HCT116 (cell line): Measurements from ENCODE around the gene NPNT. TPM values are rescaled to one million over a fixed set of nuclear protein-coding genes. Genes with fewer than 3 reads are reported as not detected.

ENCODE experiments used
- ATAC-seq: fragments of 200-7000 bp; cut with Tn5 transposase; 2 replicates; pipeline ENCODE4 v1.9.1; 2020; ENCODE audit warnings: mild to moderate bottlenecking, moderate library complexity
- BruUV-seq: library from RNA; stranded (reverse); fragments of 400-500 nt; replicated peaks from 2 replicates; lab custom pipeline; 2021; lab: Mats Ljungman, UMichigan
- CTCF ChIA-PET: fragments of 300-600 bp; sonication (Branson Sonifier 250); formaldehyde crosslinking; loops from one replicate; lab custom pipeline; 2021; ENCODE audit warnings: antibody characterized with exemption; lab: Charles Lee
- POLR2A ChIA-PET: fragments of 300-600, 350-600 bp; sonication (Branson Sonifier 250); formaldehyde crosslinking; loops from one replicate; lab custom pipeline; 2021; ENCODE audit warnings: antibody characterized with exemption; lab: Charles Lee
- RAD21 ChIA-PET, 2 experiments: fragments of 300-600 bp; sonication (Branson Sonifier 250); formaldehyde crosslinking; loops; one replicate each; lab custom pipeline; 2023; ENCODE audit warnings: low total read pairs in 2 of 2; ENCODE audit not compliant: uncharacterized antibody in 2 of 2, unreplicated experiment in 2 of 2, low non-redundant PET in 1 of 2; lab: Charles Lee
- DNase-seq: peaks from one replicate; pipeline ENCODE4 v3.0.0-alpha.2; 2010; ENCODE audit warnings: low read depth, low spot score
- H2AFZ ChIP-seq: fragments of 200-600 bp; shearing (Covaris generic), sonication (generic); 2 replicates; pipeline ENCODE4 v1.6.1; 2017; ENCODE audit warnings: low read depth, mixed run types, mixed read lengths, antibody characterized with exemption, low read length; ENCODE audit not compliant: poor library complexity, severe bottlenecking
- H3K27ac ChIP-seq: 2 replicates; pipeline ENCODE4 v1.5.1; 2012; ENCODE audit warnings: low read depth, low read length
- H3K27me3 ChIP-seq: fragments of 200-600 bp; sonication (generic); 2 replicates; pipeline ENCODE4 v1.6.1; 2016; ENCODE audit warnings: mixed run types, low read length, mixed read lengths; ENCODE audit not compliant: insufficient read depth
- H3K36me3 ChIP-seq, 2 experiments: fragments of 200-500 bp in 1 of 2; fragments of 200-600 bp in 1 of 2; sonication (Bioruptor generic) in 1 of 2; sonication (generic) in 1 of 2; 2 replicates each; pipeline versions ENCODE4 v1.5.1 to v1.6.1; 2014 to 2016; ENCODE audit warnings: low read length in 2 of 2, inconsistent platforms in 1 of 2, mixed read lengths in 1 of 2, mixed run types in 1 of 2; ENCODE audit not compliant: insufficient read depth in 2 of 2, control insufficient read depth in 1 of 2
- H3K4me1 ChIP-seq, 2 experiments: fragments of 200-600 bp in 1 of 2; sonication (generic) in 1 of 2; 2 replicates each; pipeline versions ENCODE4 v1.5.1 to v1.6.1; 2012 to 2017; ENCODE audit warnings: low read length in 2 of 2, inconsistent platforms in 1 of 2, mild to moderate bottlenecking in 1 of 2, mixed read lengths in 1 of 2, mixed run types in 1 of 2, moderate library complexity in 1 of 2; ENCODE audit not compliant: insufficient read depth in 2 of 2, control insufficient read depth in 1 of 2
- H3K4me2 ChIP-seq: fragments of 200-600 bp; sonication (generic); 2 replicates; pipeline ENCODE4 v1.6.1; 2017; ENCODE audit warnings: mixed run types, low read length, mixed read lengths
- H3K4me3 ChIP-seq, 2 experiments: fragments of 200-600 bp in 1 of 2; sonication (generic) in 1 of 2; replicated peaks in 1 of 2; 2 replicates each; pipeline ENCODE4 v1.5.1; 2011 to 2016; ENCODE audit warnings: low read length in 2 of 2, control low read depth in 1 of 2, low read depth in 1 of 2, mild to moderate bottlenecking in 1 of 2, mixed read lengths in 1 of 2, mixed run types in 1 of 2
- H3K79me2 ChIP-seq: fragments of 200-600 bp; sonication (generic); 2 replicates; pipeline ENCODE4 v1.6.1; 2017; ENCODE audit warnings: mild to moderate bottlenecking, mixed run types, low read length, moderate library complexity, mixed read lengths; ENCODE audit not compliant: insufficient read depth
- H3K9ac ChIP-seq: fragments of 200-600 bp; sonication (generic); 2 replicates; pipeline ENCODE4 v1.6.1; 2016; ENCODE audit warnings: low read length, mixed read lengths
- H3K9me2 ChIP-seq: fragments of 200-600 bp; sonication (generic), shearing (Covaris generic); 2 replicates; pipeline ENCODE4 v1.6.1; 2017; ENCODE audit warnings: mixed run types, mild to moderate bottlenecking, moderate library complexity; ENCODE audit not compliant: insufficient read depth
- H3K9me3 ChIP-seq, 2 experiments: fragments of 200-500 bp in 1 of 2; fragments of 200-600 bp in 1 of 2; sonication (Bioruptor generic) in 1 of 2; sonication (generic) in 1 of 2; 2 replicates each; pipeline ENCODE4 v1.6.1; 2014 to 2017; ENCODE audit warnings: low read length in 2 of 2, mixed read lengths in 2 of 2, inconsistent platforms in 1 of 2, low read depth in 1 of 2, mild to moderate bottlenecking in 1 of 2, mixed run types in 1 of 2, moderate library complexity in 1 of 2; ENCODE audit not compliant: control insufficient read depth in 1 of 2, insufficient read depth in 1 of 2
- H4K20me1 ChIP-seq: fragments of 200-600 bp; sonication (generic), shearing (Covaris generic); 2 replicates; pipeline ENCODE4 v1.6.1; 2017; ENCODE audit warnings: mixed run types, mild to moderate bottlenecking, moderate library complexity; ENCODE audit not compliant: insufficient read depth
- CBX3 ChIP-seq: IDR thresholded peaks from 2 replicates; pipeline ENCODE4 v1.6.1; 2012; ENCODE audit warnings: low read depth
- CTCF ChIP-seq, 3 experiments: fragments of 200-600 bp in 1 of 3; sonication (generic) in 1 of 3; IDR thresholded peaks in 2 of 3; conservative IDR thresholded peaks in 1 of 3; 2 replicates each; pipeline ENCODE4 v1.5.1; 2012 to 2017; ENCODE audit warnings: low read depth in 2 of 3, low read length in 2 of 3, antibody characterized with exemption in 1 of 3, borderline replicate concordance in 1 of 3, control low read depth in 1 of 3, mild to moderate bottlenecking in 1 of 3, mixed read lengths in 1 of 3, mixed run types in 1 of 3, moderate library complexity in 1 of 3; ENCODE audit not compliant: insufficient read depth in 1 of 3
- EGR1 ChIP-seq: IDR thresholded peaks from 2 replicates; pipeline ENCODE4 v1.6.1; 2012; ENCODE audit warnings: low read depth
- ELF1 ChIP-seq: IDR thresholded peaks from 2 replicates; pipeline ENCODE4 v1.6.1; 2012; ENCODE audit warnings: low read depth, borderline replicate concordance
- EZH2phosphoT487 ChIP-seq: fragments of 200-600 bp; IDR thresholded peaks from 2 replicates; pipeline ENCODE4 v1.6.1; 2018; ENCODE audit warnings: antibody characterized with exemption, borderline replicate concordance
- FOSL1 ChIP-seq: IDR thresholded peaks from 2 replicates; pipeline ENCODE4 v1.6.1; 2012; ENCODE audit warnings: low read depth
- POLR2A ChIP-seq: IDR thresholded peaks from 2 replicates; pipeline ENCODE4 v1.7.0; 2011; ENCODE audit warnings: borderline replicate concordance; ENCODE audit not compliant: insufficient read depth, insufficient read length; ENCODE audit errors: extremely low read depth
- POLR2AphosphoS5 ChIP-seq: IDR thresholded peaks from 2 replicates; pipeline ENCODE4 v1.6.1; 2011; ENCODE audit warnings: mild to moderate bottlenecking, low read depth, low read length, moderate library complexity
- RAD21 ChIP-seq: IDR thresholded peaks from 2 replicates; pipeline ENCODE4 v1.6.1; 2012; ENCODE audit warnings: low read depth, mild to moderate bottlenecking
- TCF7L2 ChIP-seq: IDR thresholded peaks from 2 replicates; pipeline ENCODE4 v1.7.0; 2011; ENCODE audit warnings: borderline replicate concordance, inconsistent platforms; ENCODE audit not compliant: insufficient read depth, insufficient read length; ENCODE audit errors: extremely low read depth
- YY1 ChIP-seq: IDR thresholded peaks from 2 replicates; pipeline ENCODE4 v1.6.1; 2011; ENCODE audit warnings: low read length, low read depth, moderate library complexity, mild to moderate bottlenecking; ENCODE audit not compliant: insufficient replicate concordance; ENCODE audit errors: extremely low read depth
- ZFX ChIP-seq: fragments of 450-650 bp; IDR thresholded peaks from 2 replicates; pipeline ENCODE4 v1.6.1; 2017
- ZNF274 ChIP-seq: fragments of 200-500 bp; sonication (Bioruptor generic); IDR thresholded peaks from 2 replicates; pipeline ENCODE4 v1.6.1; 2014; ENCODE audit warnings: mild to moderate bottlenecking, low read depth, low read length, inconsistent platforms
- intact Hi-C: fragments of 100-400 bp; cut with micrococcal nuclease; formaldehyde crosslinking; loops from 2 replicates; pipeline ENCODE4 v1.10.0; 2022
- total RNA-seq: library from RNA; stranded (reverse); gene quantifications from one replicate; pipeline ENCODE4 v1.2.1, GENCODE V29; 2021; ENCODE audit not compliant: unreplicated experiment
- TF ChIP-seq, protein P1 (sequence below): IDR thresholded peaks from 2 replicates; pipeline ENCODE4 v1.6.1; 2012
- TF ChIP-seq, protein P2 (sequence below): IDR thresholded peaks from 2 replicates; pipeline ENCODE4 v1.6.1; 2011; ENCODE audit warnings: mild to moderate bottlenecking, low read length, moderate library complexity; ENCODE audit not compliant: insufficient replicate concordance; ENCODE audit errors: extremely low read depth

NPNT gene
- total RNA-seq, 1 experiment from 2014 or later: 15.8 TPM

DNA sequence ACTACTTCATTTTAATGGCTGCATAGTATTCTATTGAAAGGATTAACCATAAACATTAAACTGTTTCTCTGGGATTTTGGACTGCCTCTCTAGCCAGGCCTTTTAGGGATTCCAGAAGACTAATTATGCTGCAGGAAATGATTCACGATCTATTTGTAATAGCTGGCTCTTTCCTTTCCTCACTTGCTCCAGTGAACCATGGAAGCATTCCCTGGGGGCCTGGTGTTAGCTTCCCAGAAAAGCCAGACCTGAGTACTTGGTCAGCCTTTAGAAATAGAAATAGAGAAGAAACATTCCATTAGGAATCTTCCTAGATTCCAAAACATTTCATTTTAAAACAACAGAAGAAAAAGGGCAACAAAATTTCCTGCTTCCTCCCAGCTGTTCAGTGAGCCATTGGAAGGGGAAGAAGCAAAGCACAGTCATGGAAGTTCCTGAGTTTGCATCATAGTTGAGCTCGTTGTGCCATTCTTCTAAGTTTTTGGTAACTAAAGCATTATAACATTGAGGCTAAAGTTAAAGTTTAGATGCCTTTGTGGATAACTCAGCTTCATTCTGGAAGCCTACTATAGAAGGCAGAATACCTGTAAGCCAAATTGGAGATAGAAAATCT, 83.5 kb downstream of the NPNT start:
- H3K9ac ChIP-seq: no peak overlapping the region
- H3K9me2 ChIP-seq: no peaks in the 10 kb centered on the region
- no peak overlapping the region for H3K4me2 ChIP-seq
- intact Hi-C loops: no loop called here
- BruUV-seq: no TSS peak
- H3K27ac ChIP-seq: no peak overlapping the region
- no peak for DNase-seq
- TF ChIP-seq ELF1: no peak
- no peak for TF ChIP-seq YY1
- no peak for TF ChIP-seq EZH2phosphoT487
- TF ChIP-seq, protein P1, sequence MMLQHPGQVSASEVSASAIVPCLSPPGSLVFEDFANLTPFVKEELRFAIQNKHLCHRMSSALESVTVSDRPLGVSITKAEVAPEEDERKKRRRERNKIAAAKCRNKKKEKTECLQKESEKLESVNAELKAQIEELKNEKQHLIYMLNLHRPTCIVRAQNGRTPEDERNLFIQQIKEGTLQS: no peak
- no peak for TF ChIP-seq ZNF274
- no peak for TF ChIP-seq POLR2AphosphoS5
- no peak for TF ChIP-seq EGR1
- no peak for TF ChIP-seq RAD21
- no peak for TF ChIP-seq POLR2A
- no peak for TF ChIP-seq CBX3
- TF ChIP-seq ZFX: no peak
- TF ChIP-seq FOSL1: no peak
- TF ChIP-seq TCF7L2: no peak
- TF ChIP-seq, protein P2, sequence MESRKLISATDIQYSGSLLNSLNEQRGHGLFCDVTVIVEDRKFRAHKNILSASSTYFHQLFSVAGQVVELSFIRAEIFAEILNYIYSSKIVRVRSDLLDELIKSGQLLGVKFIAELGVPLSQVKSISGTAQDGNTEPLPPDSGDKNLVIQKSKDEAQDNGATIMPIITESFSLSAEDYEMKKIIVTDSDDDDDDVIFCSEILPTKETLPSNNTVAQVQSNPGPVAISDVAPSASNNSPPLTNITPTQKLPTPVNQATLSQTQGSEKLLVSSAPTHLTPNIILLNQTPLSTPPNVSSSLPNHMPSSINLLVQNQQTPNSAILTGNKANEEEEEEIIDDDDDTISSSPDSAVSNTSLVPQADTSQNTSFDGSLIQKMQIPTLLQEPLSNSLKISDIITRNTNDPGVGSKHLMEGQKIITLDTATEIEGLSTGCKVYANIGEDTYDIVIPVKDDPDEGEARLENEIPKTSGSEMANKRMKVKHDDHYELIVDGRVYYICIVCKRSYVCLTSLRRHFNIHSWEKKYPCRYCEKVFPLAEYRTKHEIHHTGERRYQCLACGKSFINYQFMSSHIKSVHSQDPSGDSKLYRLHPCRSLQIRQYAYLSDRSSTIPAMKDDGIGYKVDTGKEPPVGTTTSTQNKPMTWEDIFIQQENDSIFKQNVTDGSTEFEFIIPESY: no peak
- TF ChIP-seq CTCF (IDR thresholded peaks at IDR 0.05 in 2 of 3, conservative IDR thresholded peaks at IDR 0.05 in 1 of 3; ENCODE audit: borderline replicate concordance in 1 of 3, insufficient read depth in 1 of 3, low read depth in 2 of 3, low read length in 2 of 3): no peak
- no peak overlapping the region for H2AFZ ChIP-seq
- H3K79me2 ChIP-seq: no peaks in the 10 kb centered on the region
- no peaks in the 10 kb centered on the region for H3K9me3 ChIP-seq
- no peaks in the 10 kb centered on the region for H3K4me1 ChIP-seq
- RAD21 ChIA-PET: no interaction called here
- POLR2A ChIA-PET: no interaction called here
- no peaks in the 10 kb centered on the region for H3K27me3 ChIP-seq
- H3K4me3 ChIP-seq: no peak overlapping the region
- no peaks in the 10 kb centered on the region for H4K20me1 ChIP-seq
- ATAC-seq: no peak
- CTCF ChIA-PET: no interaction called here
- no peaks in the 10 kb centered on the region for H3K36me3 ChIP-seq
